Body of pancreas (tissue), 4 donors: ENCODE measurements around the gene SPOCK2.

Experiments used
- CTCF ChIP-seq, 7 experiments: fragments of 450-650 bp in 4 of 7; fragments of 200-600 bp in 3 of 7; sonication (generic) in 3 of 7; IDR thresholded peaks; one replicate each; pipeline ENCODE4 v1.5.1; 2016 to 2019; ENCODE audit warnings: antibody characterized with exemption in 7 of 7
- POLR2A ChIP-seq, 3 donors: fragments of 450-650 bp; IDR thresholded peaks; one replicate each; pipeline ENCODE4 v1.6.1; 2016; ENCODE audit warnings: antibody characterized with exemption in 3 of 3, mild to moderate bottlenecking in 2 of 3

DNA sequence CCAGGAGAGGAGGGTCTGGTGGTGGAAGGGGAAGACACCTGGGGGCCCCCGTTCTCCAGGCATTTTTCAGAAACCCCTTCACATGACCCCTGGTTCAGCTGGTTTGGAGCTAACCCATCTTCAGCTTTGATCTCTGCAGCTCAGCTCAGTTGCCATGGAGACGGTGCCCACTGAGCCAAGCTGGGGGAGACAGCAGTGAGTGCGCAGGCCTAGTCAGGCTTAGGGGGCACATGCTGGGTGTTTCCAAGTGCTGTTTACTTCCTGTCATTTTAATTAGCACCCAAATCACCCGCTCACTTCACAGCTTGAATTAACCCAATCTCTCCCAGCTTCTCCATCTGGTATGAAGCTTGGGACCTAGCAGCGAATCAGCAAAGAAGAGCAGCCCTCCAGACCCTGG, 9.0 kb downstream of the SPOCK2 start:
- TF ChIP-seq POLR2A (IDR thresholded peaks at IDR 0.05) (no peak), CTCF (IDR thresholded peaks at IDR 0.05) (no peak)
